Measurements from ENCODE around the gene CAMKK2.

Gene CAMKK2

DNA sequence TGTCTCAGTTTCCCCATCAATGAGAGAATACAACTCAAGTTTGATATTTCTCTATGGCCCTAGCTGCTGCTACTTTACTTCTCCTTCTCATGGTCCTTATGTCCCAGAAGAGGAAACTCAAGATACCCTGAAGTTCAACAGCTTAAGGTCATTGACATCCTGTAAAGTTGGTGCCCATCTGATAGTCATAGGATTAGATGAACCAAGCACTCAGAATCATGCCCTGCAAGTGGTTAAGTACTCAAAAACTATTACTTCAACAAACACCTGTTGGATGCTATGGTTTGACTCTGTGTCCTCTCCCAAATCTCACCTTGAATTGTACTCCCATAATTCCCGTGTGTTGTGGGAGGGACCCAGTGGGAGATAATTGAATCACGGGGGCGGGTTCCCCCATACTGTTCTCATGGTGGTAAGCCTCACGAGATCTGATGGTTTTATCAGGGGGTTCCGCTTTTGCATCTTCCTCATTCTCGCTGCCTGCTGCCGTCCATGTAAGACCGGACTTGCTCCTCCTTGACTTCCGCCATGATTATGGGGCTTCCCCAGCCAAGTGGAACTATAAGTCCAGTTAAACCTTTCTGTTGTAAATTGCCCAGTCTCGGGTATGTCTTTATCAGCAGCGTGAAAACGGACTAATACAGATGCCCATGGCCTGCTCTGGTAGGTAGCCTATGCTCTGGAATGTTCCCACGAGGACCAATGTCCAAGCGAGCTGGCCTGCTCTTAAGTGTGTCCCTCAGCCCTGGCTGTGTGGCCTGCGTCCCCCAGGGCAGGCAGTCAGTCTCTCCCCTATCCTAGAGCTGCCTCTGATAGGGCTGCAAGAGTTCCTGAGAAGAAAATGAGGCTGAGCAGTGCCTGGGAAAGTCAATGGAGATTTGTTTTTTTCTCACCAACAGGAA, 18.1 kb downstream of the CAMKK2 start:
- no peak overlapping the region for H3K4me3 ChIP-seq (ENCODE audit: low read depth, low read length)
- TF ChIP-seq, protein P1, sequence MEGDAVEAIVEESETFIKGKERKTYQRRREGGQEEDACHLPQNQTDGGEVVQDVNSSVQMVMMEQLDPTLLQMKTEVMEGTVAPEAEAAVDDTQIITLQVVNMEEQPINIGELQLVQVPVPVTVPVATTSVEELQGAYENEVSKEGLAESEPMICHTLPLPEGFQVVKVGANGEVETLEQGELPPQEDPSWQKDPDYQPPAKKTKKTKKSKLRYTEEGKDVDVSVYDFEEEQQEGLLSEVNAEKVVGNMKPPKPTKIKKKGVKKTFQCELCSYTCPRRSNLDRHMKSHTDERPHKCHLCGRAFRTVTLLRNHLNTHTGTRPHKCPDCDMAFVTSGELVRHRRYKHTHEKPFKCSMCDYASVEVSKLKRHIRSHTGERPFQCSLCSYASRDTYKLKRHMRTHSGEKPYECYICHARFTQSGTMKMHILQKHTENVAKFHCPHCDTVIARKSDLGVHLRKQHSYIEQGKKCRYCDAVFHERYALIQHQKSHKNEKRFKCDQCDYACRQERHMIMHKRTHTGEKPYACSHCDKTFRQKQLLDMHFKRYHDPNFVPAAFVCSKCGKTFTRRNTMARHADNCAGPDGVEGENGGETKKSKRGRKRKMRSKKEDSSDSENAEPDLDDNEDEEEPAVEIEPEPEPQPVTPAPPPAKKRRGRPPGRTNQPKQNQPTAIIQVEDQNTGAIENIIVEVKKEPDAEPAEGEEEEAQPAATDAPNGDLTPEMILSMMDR (IDR thresholded peaks at IDR 0.05; ENCODE audit: insufficient read depth, low read depth, low read length, missing control alignments) = no peak
- DNase-seq (ENCODE audit: low read depth) = no peak

DNA sequence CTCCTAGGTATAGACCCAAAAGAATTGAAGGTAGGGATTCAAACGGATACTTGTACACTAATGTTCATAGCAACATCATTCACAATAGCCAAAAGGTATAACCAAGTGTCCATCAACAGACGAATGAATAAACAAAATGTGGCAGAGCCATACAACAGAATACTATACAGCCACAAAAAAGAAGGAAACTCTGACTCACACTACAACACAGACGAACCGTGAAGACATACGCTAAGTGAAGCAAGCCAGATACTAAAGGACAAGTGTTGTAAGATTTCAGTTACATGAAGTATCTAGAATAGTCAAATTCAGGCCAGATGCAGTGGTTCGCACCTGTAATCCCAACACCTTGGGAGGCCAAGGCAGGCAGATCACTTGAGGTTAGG, 19.1 kb downstream of the CAMKK2 start:
- H3K4me3 ChIP-seq (ENCODE audit: low read depth, low read length) = no peak overlapping the region
- DNase-seq (ENCODE audit: low read depth) = no peak
- TF ChIP-seq, protein P1 (IDR thresholded peaks at IDR 0.05; ENCODE audit: insufficient read depth, low read depth, low read length, missing control alignments) = no peak

DNA sequence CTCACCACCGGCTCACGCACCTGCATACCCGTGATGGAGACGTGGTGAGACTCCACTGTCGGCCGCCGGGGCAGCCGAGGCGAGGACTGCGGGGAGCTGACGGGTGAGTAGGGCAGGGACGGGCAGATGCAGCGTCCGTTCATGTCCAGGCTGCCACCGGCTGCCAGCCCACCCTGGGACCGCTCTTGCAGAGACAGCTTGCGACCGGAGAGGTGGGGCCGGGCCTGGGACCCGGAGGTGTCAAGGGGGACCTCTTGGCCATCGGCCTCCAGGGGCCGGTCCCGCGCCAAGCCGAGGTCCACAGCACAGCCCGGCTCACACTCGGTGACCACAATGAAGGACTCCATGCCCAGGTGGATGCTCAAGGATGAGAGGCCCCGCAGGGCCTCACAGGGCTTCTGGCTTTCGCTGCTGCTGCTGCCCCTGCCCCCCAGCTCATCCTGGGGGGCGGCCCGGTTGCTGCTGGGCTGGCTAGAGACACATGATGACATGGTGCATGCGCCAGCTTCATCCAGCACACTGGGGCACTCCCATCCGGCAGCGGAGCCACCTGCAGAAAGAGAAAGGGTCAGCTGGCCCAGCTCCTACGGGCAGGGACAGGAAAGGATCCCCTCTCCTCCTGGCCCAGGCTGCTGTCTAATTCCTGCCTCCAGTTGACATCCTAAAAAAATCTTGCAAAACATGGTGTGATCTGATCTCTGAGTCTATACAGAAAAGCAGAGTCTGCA, 22.3 kb downstream of the CAMKK2 start:
- DNase-seq (ENCODE audit: low read depth) = no peak
- TF ChIP-seq, protein P1 (IDR thresholded peaks at IDR 0.05; ENCODE audit: insufficient read depth, low read depth, low read length, missing control alignments) = no peak
- no peak overlapping the region for H3K4me3 ChIP-seq (ENCODE audit: low read depth, low read length)

DNA sequence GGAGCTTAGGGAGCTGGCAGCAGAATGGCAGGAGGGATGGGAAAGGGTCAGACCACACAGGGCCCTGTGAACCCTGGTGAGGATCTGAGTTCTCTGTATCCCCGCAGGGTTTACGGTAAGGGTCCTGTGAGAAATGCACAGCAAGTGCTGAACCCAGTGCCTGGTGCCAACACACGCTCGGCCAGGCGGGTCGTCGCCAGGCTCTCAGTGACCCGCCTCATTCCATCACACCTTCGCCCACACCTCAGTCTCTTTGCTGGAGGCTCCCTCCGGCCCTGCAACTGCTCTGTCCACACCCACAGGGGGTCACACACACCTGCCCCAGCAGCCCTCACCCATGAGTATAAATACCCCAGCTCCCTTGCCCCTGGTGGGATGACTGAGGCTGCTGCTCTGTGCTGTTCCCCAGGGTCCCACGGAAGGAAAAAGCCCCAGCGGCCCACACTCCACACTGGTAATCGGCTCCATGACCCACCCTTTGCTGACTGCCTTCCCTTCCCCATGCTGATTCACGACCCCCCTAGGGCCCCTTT, 23.1 kb downstream of the CAMKK2 start:
- no peak for DNase-seq (ENCODE audit: low read depth)
- no peak overlapping the region for H3K4me3 ChIP-seq (ENCODE audit: low read depth, low read length)
- TF ChIP-seq, protein P1 (IDR thresholded peaks at IDR 0.05; ENCODE audit: insufficient read depth, low read depth, low read length, missing control alignments) = no peak

DNA sequence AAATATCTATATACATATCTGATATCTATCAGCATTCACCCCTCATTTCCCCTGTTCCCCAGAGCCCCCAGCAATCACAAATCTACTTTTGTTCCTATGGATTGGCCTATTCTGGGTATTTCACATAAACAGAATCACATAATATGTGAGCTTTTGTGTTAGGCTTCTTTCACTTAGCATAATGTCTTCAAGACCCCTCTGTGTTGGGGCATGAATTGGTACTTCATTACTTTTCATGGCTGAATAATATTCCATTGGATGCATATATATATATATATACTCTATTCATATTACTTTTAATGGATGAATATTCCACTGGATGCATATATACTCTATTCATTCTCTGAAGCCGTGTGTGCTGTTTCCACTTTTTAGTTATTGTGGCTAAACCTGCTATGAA, 28.7 kb downstream of the CAMKK2 start:
- no peak for DNase-seq (ENCODE audit: low read depth)
- TF ChIP-seq, protein P1 (IDR thresholded peaks at IDR 0.05; ENCODE audit: insufficient read depth, low read depth, low read length, missing control alignments) = no peak
- no peak overlapping the region for H3K4me3 ChIP-seq (ENCODE audit: low read depth, low read length)

DNA sequence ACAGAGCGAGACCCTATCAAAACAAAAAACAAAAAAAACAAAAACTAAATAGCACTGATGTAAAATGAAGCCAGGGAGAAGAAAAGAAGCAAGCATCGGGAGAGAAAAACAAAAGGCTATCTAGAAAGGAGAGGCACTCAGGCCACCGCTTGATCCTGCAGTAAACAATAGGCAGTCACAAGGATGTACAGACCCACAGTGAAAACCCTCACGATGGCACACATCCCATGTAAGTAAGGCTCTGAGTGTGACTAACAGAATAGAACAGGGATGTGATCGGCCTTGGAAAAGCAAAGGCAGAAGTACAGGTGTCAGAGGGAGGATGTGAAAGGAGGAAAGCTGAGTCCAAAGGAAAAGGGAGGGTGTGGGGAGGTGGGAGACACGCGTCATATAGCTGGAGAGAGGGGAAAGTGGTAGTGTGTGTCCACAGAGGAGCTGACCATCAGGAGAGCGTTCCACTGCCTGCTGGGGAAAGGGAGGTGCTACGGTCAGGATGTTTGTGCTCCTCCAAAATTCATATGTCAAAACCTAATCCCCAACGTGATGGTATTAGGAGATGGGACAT, 31.5 kb downstream of the CAMKK2 start:
- no peak for DNase-seq (ENCODE audit: low read depth)
- no peak overlapping the region for H3K4me3 ChIP-seq (ENCODE audit: low read depth, low read length)
- TF ChIP-seq, protein P1 (IDR thresholded peaks at IDR 0.05; ENCODE audit: insufficient read depth, low read depth, low read length, missing control alignments) = no peak
